Activated CD4-positive, alpha-beta T cell treated with anti-CD3 and anti-CD28 coated beads for 24 hours (primary cell): ENCODE measurements around the gene PSG7.
"Not testable (repeated sequence)": the region's sequence is repeated elsewhere in the genome, so short reads cannot be mapped to it uniquely, and the experiment has no call there.

ENCODE experiments used
- DNase-seq, 2 donors: peaks; one replicate each; pipeline ENCODE4 v3.0.0-alpha.2; 2020; ENCODE audit warnings: low read depth in 2 of 2

Gene PSG7

GRCh38 chr19:42937107-42937506 lies at the start of gene PSG7:
TSS of gene PSG7 (minus strand) at chr19:42937207. CDS start at chr19:42937076, 131 bp downstream.
- DNase-seq = not testable (repeated sequence)

- no peak for DNase-seq
Measured at GRCh38 chr19:42985588-42985987, 48.6 kb upstream of the PSG7 start.

- DNase-seq = not testable (repeated sequence)
Measured at GRCh38 chr19:42982111-42982510, 45.1 kb upstream of the PSG7 start.

- not testable (repeated sequence) for DNase-seq
Measured at GRCh38 chr19:42971451-42971850, 34.4 kb upstream of the PSG7 start.

GRCh38 chr19:42965176-42965575 lies 28.2 kb upstream of the PSG7 start:
- DNase-seq = no peak

GRCh38 chr19:42961119-42961518 lies 24.1 kb upstream of the PSG7 start:
- no peak for DNase-seq

- DNase-seq = not testable (repeated sequence)
Measured at GRCh38 chr19:42952126-42952525, 15.1 kb upstream of the PSG7 start.

- not testable (repeated sequence) for DNase-seq
Measured at GRCh38 chr19:42951476-42951875, 14.5 kb upstream of the PSG7 start.

- DNase-seq = no peak
Measured at GRCh38 chr19:42942187-42942789, 5.3 kb upstream of the PSG7 start.

- not testable (repeated sequence) for DNase-seq
Measured at GRCh38 chr19:42934726-42935125, 2.3 kb downstream of the PSG7 start.

- not testable (repeated sequence) for DNase-seq
Measured at GRCh38 chr19:42934183-42934582, 2.8 kb downstream of the PSG7 start.

- not testable (repeated sequence) for DNase-seq
Measured at GRCh38 chr19:42933412-42933811, 3.6 kb downstream of the PSG7 start.

- not testable (repeated sequence) for DNase-seq
Measured at GRCh38 chr19:42932485-42933101, 4.4 kb downstream of the PSG7 start.

GRCh38 chr19:42930214-42930613 lies 6.8 kb downstream of the PSG7 start:
- peak in 1 of 2 donors; percentile 18 for DNase-seq

- no peak for DNase-seq
Measured at GRCh38 chr19:42928896-42929295, 8.1 kb downstream of the PSG7 start.

- DNase-seq = no peak
Measured at GRCh38 chr19:42926781-42927180, 10.2 kb downstream of the PSG7 start.

GRCh38 chr19:42923106-42923505 lies 13.9 kb downstream of the PSG7 start:
- DNase-seq = peak in 1 of 2 donors; percentile 14

- not testable (repeated sequence) for DNase-seq
Measured at GRCh38 chr19:42920971-42921370, 16.0 kb downstream of the PSG7 start.

- no peak for DNase-seq
Measured at GRCh38 chr19:42919757-42920079, 17.3 kb downstream of the PSG7 start.

- DNase-seq = not testable (repeated sequence)
Measured at GRCh38 chr19:42919070-42919756, 17.8 kb downstream of the PSG7 start.

GRCh38 chr19:42918377-42919069 lies 18.5 kb downstream of the PSG7 start:
- not testable (repeated sequence) for DNase-seq

GRCh38 chr19:42917634-42918033 lies 19.4 kb downstream of the PSG7 start, which contains the start of gene PSG6:
TSS of gene PSG6 (minus strand) at chr19:42917894. CDS start at chr19:42917792, 102 bp downstream.
- DNase-seq = not testable (repeated sequence)
